ENCODE results near the gene LRRC4B.

DNA sequence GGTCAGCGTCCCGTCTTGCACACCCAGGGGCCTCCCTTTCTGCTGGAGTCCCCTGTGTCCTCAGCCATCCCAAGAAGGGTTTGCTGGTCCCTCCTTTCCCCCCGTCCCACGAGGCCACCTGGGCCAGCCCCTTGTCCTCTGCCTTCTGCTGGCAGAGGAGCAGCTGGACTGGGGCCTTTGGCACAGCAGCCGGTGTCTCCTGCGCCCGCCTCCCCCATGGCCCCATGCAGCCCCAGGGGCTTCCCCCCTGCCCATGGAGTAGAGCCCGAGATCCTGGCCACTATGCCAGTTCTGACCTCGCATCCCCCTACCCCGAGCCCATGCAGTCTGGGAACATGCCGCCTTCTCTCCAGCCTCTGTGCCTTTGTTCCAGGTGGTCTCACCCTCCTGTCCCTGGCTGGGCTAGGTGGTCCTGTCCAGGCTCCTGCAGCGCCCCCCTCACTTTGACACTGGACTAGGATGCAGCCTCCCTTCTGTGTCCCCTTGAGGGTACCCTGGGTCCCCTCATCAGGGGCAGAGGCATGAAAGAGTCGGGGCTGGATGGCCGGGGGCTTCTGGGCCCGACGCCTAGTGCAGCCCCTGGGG is 85.9 kb downstream of the LRRC4B start:
- TF ChIP-seq, protein P1, sequence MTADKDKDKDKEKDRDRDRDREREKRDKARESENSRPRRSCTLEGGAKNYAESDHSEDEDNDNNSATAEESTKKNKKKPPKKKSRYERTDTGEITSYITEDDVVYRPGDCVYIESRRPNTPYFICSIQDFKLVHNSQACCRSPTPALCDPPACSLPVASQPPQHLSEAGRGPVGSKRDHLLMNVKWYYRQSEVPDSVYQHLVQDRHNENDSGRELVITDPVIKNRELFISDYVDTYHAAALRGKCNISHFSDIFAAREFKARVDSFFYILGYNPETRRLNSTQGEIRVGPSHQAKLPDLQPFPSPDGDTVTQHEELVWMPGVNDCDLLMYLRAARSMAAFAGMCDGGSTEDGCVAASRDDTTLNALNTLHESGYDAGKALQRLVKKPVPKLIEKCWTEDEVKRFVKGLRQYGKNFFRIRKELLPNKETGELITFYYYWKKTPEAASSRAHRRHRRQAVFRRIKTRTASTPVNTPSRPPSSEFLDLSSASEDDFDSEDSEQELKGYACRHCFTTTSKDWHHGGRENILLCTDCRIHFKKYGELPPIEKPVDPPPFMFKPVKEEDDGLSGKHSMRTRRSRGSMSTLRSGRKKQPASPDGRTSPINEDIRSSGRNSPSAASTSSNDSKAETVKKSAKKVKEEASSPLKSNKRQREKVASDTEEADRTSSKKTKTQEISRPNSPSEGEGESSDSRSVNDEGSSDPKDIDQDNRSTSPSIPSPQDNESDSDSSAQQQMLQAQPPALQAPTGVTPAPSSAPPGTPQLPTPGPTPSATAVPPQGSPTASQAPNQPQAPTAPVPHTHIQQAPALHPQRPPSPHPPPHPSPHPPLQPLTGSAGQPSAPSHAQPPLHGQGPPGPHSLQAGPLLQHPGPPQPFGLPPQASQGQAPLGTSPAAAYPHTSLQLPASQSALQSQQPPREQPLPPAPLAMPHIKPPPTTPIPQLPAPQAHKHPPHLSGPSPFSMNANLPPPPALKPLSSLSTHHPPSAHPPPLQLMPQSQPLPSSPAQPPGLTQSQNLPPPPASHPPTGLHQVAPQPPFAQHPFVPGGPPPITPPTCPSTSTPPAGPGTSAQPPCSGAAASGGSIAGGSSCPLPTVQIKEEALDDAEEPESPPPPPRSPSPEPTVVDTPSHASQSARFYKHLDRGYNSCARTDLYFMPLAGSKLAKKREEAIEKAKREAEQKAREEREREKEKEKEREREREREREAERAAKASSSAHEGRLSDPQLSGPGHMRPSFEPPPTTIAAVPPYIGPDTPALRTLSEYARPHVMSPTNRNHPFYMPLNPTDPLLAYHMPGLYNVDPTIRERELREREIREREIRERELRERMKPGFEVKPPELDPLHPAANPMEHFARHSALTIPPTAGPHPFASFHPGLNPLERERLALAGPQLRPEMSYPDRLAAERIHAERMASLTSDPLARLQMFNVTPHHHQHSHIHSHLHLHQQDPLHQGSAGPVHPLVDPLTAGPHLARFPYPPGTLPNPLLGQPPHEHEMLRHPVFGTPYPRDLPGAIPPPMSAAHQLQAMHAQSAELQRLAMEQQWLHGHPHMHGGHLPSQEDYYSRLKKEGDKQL (CRISPR knock-in tag; IDR thresholded peaks at IDR 0.05; ENCODE audit: low read depth) = no peak
- no peak for TF ChIP-seq NPAS2 (CRISPR knock-in tag; IDR thresholded peaks at IDR 0.05; ENCODE audit: borderline replicate concordance)
- TF ChIP-seq NFIB (CRISPR knock-in tag; IDR thresholded peaks at IDR 0.05; ENCODE audit: borderline replicate concordance) = no peak
- TF ChIP-seq TARDBP (CRISPR knock-in tag; IDR thresholded peaks at IDR 0.05) = no peak
- TF ChIP-seq ZBTB1 (CRISPR knock-in tag; IDR thresholded peaks at IDR 0.05; ENCODE audit: borderline replicate concordance) = no peak
- no peak for TF ChIP-seq ZFP1 (CRISPR knock-in tag; IDR thresholded peaks at IDR 0.05)
- no peak for TF ChIP-seq ZNF274 (CRISPR knock-in tag; IDR thresholded peaks at IDR 0.05)
- no peak for TF ChIP-seq JUN (CRISPR knock-in tag; IDR thresholded peaks at IDR 0.05)
- no peak for TF ChIP-seq ZNF333 (CRISPR knock-in tag; IDR thresholded peaks at IDR 0.05; ENCODE audit: borderline replicate concordance)
- no peak for TF ChIP-seq ADNP (CRISPR knock-in tag; IDR thresholded peaks at IDR 0.05)
- TF ChIP-seq RAD51 (IDR thresholded peaks at IDR 0.05; ENCODE audit: borderline replicate concordance) = no peak
- TF ChIP-seq SIX4 (CRISPR knock-in tag; IDR thresholded peaks at IDR 0.05) = no peak
- TF ChIP-seq, protein P2, sequence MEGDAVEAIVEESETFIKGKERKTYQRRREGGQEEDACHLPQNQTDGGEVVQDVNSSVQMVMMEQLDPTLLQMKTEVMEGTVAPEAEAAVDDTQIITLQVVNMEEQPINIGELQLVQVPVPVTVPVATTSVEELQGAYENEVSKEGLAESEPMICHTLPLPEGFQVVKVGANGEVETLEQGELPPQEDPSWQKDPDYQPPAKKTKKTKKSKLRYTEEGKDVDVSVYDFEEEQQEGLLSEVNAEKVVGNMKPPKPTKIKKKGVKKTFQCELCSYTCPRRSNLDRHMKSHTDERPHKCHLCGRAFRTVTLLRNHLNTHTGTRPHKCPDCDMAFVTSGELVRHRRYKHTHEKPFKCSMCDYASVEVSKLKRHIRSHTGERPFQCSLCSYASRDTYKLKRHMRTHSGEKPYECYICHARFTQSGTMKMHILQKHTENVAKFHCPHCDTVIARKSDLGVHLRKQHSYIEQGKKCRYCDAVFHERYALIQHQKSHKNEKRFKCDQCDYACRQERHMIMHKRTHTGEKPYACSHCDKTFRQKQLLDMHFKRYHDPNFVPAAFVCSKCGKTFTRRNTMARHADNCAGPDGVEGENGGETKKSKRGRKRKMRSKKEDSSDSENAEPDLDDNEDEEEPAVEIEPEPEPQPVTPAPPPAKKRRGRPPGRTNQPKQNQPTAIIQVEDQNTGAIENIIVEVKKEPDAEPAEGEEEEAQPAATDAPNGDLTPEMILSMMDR (CRISPR knock-in tag; IDR thresholded peaks at IDR 0.05) = no peak

Measured in HepG2 (cell line).